HEK293 (cell line): Measurements from ENCODE around the gene C20orf144.

Experiments
- CTCF ChIA-PET: fragments of 350-600 bp; formaldehyde crosslinking; extraction: SDS; loops from one replicate; lab custom pipeline; 2021; ENCODE audit warnings: antibody characterized with exemption; lab: Yijun Ruan, JAX
- POLR2A ChIA-PET: fragments of 300-600 bp; formaldehyde crosslinking; extraction: SDS; loops from one replicate; lab custom pipeline; 2020; ENCODE audit warnings: antibody characterized with exemption, inconsistent platforms; lab: Yijun Ruan, JAX
- H3K27ac ChIP-seq: fragments of 200-500 bp; sonication (Bioruptor generic); 2 replicates; pipeline ENCODE4 v1.5.1; 2014; ENCODE audit warnings: low read depth, low read length, control low read depth, inconsistent platforms; ENCODE audit errors: extremely low read depth
- H3K36me3 ChIP-seq, 2 experiments: fragments of 200-500 bp in 1 of 2; sonication (Bioruptor generic) in 1 of 2; 1 replicate in 1 of 2; 2 replicates in 1 of 2; pipeline ENCODE4 v1.5.1; 2014 to 2017; ENCODE audit warnings: inconsistent platforms in 2 of 2, low read length in 2 of 2; ENCODE audit not compliant: control insufficient read depth in 2 of 2, insufficient read depth in 1 of 2
- H3K4me1 ChIP-seq: fragments of 200-500 bp; sonication (Bioruptor generic); 2 replicates; pipeline ENCODE4 v1.5.1; 2014; ENCODE audit warnings: mild to moderate bottlenecking, low read length, inconsistent platforms; ENCODE audit not compliant: control insufficient read depth, insufficient read depth
- H3K4me3 ChIP-seq: 2 replicates; pipeline ENCODE4 v1.5.1; 2011; ENCODE audit warnings: low read depth, mild to moderate bottlenecking, control low read depth, low read length, moderate library complexity
- H3K9me3 ChIP-seq: fragments of 200-500 bp; sonication (Bioruptor generic); 2 replicates; pipeline ENCODE4 v1.5.1; 2014; ENCODE audit warnings: low read depth, low read length, inconsistent platforms; ENCODE audit not compliant: control insufficient read depth, insufficient read depth
- GLI2 ChIP-seq: fragments of 450-650 bp; formaldehyde crosslinking; IDR thresholded peaks from 2 replicates; pipeline ENCODE4; 2017; ENCODE audit warnings: missing biosample characterization, missing genetic modification characterization, low read depth, borderline replicate concordance
- HIC1 ChIP-seq: fragments of 450-650 bp; formaldehyde crosslinking; IDR thresholded peaks from 2 replicates; pipeline ENCODE4 v1.5.1; 2016; ENCODE audit warnings: missing biosample characterization, missing genetic modification characterization
- KLF16 ChIP-seq: fragments of 450-650 bp; formaldehyde crosslinking; IDR thresholded peaks from 2 replicates; pipeline ENCODE4 v1.5.1; 2017; ENCODE audit warnings: missing biosample characterization, missing genetic modification characterization
- SP2 ChIP-seq: fragments of 450-650 bp; formaldehyde crosslinking; IDR thresholded peaks from 2 replicates; pipeline ENCODE4 v1.5.1; 2016; ENCODE audit warnings: missing biosample characterization, missing genetic modification characterization
- ZBTB48 ChIP-seq: fragments of 450-650 bp; formaldehyde crosslinking; IDR thresholded peaks from 2 replicates; pipeline ENCODE4 v1.5.1; 2016; ENCODE audit warnings: missing biosample characterization, missing genetic modification characterization
- ZFHX2 ChIP-seq: fragments of 450-650 bp; formaldehyde crosslinking; conservative IDR thresholded peaks from 2 replicates; pipeline ENCODE4 v1.5.1; 2016; ENCODE audit warnings: missing biosample characterization, missing genetic modification characterization
- ZNF280D ChIP-seq: fragments of 450-650 bp; formaldehyde crosslinking; IDR thresholded peaks from 2 replicates; pipeline ENCODE4 v1.5.1; 2016; ENCODE audit warnings: missing biosample characterization, missing genetic modification characterization
- ZNF423 ChIP-seq: fragments of 450-650 bp; formaldehyde crosslinking; IDR thresholded peaks from 2 replicates; pipeline ENCODE4 v1.5.1; 2016; ENCODE audit warnings: missing biosample characterization, missing genetic modification characterization
- ZNF426 ChIP-seq: fragments of 450-650 bp; formaldehyde crosslinking; IDR thresholded peaks from 2 replicates; pipeline ENCODE4 v1.5.1; 2017; ENCODE audit warnings: missing biosample characterization, missing genetic modification characterization, mild to moderate bottlenecking, inconsistent platforms, moderate library complexity
- ZNF558 ChIP-seq: fragments of 450-650 bp; formaldehyde crosslinking; IDR thresholded peaks from 2 replicates; pipeline ENCODE4 v1.5.1; 2016; ENCODE audit warnings: missing biosample characterization, missing genetic modification characterization
- ZNF677 ChIP-seq: fragments of 450-650 bp; IDR thresholded peaks from 2 replicates; pipeline ENCODE4 v1.5.0; 2018; ENCODE audit warnings: missing biosample characterization, mild to moderate bottlenecking, missing genetic modification characterization, moderate library complexity
- TF ChIP-seq, protein P1 (sequence below): fragments of 450-650 bp; formaldehyde crosslinking; IDR thresholded peaks from 2 replicates; pipeline ENCODE4 v1.5.1; 2016; ENCODE audit warnings: missing biosample characterization, missing genetic modification characterization, borderline replicate concordance
- TF ChIP-seq, protein P2 (sequence below): fragments of 450-650 bp; formaldehyde crosslinking; IDR thresholded peaks from 2 replicates; pipeline ENCODE4 v1.5.1; 2016; ENCODE audit warnings: missing biosample characterization, missing genetic modification characterization
- TF ChIP-seq, protein P3 (sequence below): fragments of 450-650 bp; formaldehyde crosslinking; IDR thresholded peaks from 2 replicates; pipeline ENCODE4 v1.5.1; 2016; ENCODE audit warnings: missing biosample characterization, missing genetic modification characterization, borderline replicate concordance

C20orf144 gene

DNA sequence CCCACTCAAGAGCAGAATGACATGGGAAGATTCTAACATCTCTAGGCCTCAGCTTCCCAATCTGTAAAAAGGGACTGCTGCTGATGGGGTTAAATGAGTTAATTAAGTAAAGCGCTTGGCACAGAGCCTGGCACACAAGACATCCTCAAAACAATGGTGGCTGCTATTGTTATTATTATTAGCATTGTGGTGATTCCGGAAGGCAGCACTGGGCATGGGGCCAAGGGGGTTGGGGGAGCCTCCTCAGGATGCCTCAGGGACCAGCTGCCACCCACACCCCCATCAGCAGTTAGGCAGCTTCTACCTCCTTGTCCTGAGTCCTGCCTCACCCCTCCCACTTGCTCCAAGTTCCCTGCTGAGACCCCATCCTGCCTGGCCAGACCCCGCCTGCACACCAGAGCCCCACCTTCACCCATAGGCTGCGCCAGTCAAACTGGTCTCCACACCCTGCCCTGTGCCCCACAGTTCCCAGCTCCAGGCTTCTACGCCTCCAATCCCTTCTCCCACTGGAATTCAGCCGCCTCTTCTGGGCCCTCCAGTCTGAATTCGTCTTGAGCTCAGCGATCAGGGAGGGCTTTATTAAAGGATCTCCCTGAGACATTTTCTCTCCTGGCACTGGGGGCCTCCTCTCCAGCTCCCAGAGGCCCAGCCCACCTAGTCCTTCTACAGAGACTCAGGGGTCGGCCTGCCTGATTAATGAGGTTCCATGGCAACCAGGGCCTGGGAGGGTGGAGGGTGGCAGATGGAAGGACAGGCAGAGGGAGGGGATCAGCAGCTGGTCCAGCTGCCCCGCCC is 22.6 kb downstream of the C20orf144 start (continued):
- TF ChIP-seq ZNF423 (no peak), ZBTB48 (tag by site-specific recombination) (peak; percentile 50)
- TF ChIP-seq, protein P1, sequence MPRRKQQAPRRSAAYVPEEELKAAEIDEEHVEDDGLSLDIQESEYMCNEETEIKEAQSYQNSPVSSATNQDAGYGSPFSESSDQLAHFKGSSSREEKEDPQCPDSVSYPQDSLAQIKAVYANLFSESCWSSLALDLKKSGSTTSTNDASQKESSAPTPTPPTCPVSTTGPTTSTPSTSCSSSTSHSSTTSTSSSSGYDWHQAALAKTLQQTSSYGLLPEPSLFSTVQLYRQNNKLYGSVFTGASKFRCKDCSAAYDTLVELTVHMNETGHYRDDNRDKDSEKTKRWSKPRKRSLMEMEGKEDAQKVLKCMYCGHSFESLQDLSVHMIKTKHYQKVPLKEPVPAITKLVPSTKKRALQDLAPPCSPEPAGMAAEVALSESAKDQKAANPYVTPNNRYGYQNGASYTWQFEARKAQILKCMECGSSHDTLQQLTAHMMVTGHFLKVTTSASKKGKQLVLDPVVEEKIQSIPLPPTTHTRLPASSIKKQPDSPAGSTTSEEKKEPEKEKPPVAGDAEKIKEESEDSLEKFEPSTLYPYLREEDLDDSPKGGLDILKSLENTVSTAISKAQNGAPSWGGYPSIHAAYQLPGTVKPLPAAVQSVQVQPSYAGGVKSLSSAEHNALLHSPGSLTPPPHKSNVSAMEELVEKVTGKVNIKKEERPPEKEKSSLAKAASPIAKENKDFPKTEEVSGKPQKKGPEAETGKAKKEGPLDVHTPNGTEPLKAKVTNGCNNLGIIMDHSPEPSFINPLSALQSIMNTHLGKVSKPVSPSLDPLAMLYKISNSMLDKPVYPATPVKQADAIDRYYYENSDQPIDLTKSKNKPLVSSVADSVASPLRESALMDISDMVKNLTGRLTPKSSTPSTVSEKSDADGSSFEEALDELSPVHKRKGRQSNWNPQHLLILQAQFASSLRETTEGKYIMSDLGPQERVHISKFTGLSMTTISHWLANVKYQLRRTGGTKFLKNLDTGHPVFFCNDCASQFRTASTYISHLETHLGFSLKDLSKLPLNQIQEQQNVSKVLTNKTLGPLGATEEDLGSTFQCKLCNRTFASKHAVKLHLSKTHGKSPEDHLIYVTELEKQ: no peak

DNA sequence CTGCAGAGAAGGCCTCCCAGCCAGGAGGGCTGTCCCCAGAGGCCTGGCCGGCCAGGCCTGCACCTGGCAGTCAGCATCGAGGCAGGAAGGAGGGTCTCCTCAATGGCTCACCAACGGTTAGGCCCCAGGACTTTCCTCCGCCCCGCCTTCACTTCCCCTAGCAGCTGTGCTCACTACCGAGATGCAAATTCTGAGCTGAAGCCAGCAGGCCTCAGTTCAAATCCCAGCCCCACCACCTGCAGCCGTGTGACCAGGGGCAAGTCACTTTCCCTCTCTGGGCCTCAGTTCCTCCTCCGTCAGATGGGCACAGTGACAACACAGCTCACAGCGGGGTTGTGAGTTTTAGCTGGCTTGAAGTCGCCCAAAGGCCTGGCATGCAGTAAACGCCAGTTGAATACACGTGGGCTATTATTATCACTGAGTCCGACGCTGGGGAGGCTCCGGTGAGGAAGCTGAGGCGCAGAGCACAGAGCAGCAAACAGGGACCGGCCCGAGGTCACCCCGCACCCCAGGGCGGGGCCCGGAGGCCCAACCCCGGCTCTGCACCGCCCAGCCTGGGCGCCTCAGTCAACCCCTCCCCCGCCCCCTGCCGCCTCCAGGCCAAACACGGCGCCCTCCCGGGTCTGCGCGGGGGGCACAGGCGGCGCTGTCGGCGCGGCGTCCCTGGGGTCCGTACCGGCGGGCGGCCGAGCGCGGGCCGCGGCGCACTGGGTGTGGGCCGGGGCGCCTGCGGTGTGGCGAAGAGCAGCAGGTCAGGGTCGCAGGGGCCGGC is 23.4 kb downstream of the C20orf144 start:
- POLR2A ChIA-PET: interaction anchor here (0.8 to 3.3 kb wide), 8 partner anchors 10 to 46 kb away, joined by 3 to 10 read pairs (median 5); partner anchors contain the start of genes ACTL10, PXMP4 and ZNF341
- Histone ChIP-seq H3K9me3 (no peaks in the 10 kb centered on the region), H3K27ac (peak overlapping the region; percentile 95), H3K36me3 (peaks cover 0 to 37% of the 10 kb centered on the region in 2 experiments; a peak in 1 of 3 replicates), H3K4me1 (peaks cover 8% of the 10 kb centered on the region), H3K4me3 (peak overlapping the region; percentile 62)
- CTCF ChIA-PET: interaction anchor here (0.6 to 1.3 kb wide), 3 partner anchors 19 to 32 kb away, joined by 3 to 4 read pairs (median 4); partner anchors contain the start of genes ACTL10 and C20orf144
- TF ChIP-seq SP2 (tag by site-specific recombination) (peak; percentile 66), HIC1 (tag by site-specific recombination) (no peak), ZNF677 (tag by site-specific recombination) (no peak), ZFHX2 (tag by site-specific recombination) (no peak), GLI2 (tag by site-specific recombination) (no peak), KLF16 (tag by site-specific recombination) (no peak), ZNF426 (tag by site-specific recombination) (no peak), ZNF280D (tag by site-specific recombination) (no peak), ZNF558 (tag by site-specific recombination) (no peak)
- TF ChIP-seq, protein P2, sequence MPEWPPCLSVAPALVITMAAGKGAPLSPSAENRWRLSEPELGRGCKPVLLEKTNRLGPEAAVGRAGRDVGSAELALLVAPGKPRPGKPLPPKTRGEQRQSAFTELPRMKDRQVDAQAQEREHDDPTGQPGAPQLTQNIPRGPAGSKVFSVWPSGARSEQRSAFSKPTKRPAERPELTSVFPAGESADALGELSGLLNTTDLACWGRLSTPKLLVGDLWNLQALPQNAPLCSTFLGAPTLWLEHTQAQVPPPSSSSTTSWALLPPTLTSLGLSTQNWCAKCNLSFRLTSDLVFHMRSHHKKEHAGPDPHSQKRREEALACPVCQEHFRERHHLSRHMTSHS (tag by site-specific recombination): no peak
- TF ChIP-seq, protein P3, sequence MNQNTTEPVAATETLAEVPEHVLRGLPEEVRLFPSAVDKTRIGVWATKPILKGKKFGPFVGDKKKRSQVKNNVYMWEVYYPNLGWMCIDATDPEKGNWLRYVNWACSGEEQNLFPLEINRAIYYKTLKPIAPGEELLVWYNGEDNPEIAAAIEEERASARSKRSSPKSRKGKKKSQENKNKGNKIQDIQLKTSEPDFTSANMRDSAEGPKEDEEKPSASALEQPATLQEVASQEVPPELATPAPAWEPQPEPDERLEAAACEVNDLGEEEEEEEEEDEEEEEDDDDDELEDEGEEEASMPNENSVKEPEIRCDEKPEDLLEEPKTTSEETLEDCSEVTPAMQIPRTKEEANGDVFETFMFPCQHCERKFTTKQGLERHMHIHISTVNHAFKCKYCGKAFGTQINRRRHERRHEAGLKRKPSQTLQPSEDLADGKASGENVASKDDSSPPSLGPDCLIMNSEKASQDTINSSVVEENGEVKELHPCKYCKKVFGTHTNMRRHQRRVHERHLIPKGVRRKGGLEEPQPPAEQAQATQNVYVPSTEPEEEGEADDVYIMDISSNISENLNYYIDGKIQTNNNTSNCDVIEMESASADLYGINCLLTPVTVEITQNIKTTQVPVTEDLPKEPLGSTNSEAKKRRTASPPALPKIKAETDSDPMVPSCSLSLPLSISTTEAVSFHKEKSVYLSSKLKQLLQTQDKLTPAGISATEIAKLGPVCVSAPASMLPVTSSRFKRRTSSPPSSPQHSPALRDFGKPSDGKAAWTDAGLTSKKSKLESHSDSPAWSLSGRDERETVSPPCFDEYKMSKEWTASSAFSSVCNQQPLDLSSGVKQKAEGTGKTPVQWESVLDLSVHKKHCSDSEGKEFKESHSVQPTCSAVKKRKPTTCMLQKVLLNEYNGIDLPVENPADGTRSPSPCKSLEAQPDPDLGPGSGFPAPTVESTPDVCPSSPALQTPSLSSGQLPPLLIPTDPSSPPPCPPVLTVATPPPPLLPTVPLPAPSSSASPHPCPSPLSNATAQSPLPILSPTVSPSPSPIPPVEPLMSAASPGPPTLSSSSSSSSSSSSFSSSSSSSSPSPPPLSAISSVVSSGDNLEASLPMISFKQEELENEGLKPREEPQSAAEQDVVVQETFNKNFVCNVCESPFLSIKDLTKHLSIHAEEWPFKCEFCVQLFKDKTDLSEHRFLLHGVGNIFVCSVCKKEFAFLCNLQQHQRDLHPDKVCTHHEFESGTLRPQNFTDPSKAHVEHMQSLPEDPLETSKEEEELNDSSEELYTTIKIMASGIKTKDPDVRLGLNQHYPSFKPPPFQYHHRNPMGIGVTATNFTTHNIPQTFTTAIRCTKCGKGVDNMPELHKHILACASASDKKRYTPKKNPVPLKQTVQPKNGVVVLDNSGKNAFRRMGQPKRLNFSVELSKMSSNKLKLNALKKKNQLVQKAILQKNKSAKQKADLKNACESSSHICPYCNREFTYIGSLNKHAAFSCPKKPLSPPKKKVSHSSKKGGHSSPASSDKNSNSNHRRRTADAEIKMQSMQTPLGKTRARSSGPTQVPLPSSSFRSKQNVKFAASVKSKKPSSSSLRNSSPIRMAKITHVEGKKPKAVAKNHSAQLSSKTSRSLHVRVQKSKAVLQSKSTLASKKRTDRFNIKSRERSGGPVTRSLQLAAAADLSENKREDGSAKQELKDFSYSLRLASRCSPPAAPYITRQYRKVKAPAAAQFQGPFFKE: no peak
